22Rv1 (cell line): ENCODE measurements around the gene PRR23C.

Experiments used
- H3K27ac ChIP-seq: fragments of 450-650 bp; 2 replicates; pipeline ENCODE4 v1.5.1; 2017
- CTCF ChIP-seq: fragments of 450-650 bp; IDR thresholded peaks from 2 replicates; pipeline ENCODE4 v1.5.1; 2017; ENCODE audit warnings: mild to moderate bottlenecking
- ZFX ChIP-seq: fragments of 450-650 bp; IDR thresholded peaks from 2 replicates; pipeline ENCODE4 v1.6.1; 2017; ENCODE audit warnings: antibody characterized with exemption, borderline replicate concordance

Gene PRR23C

DNA sequence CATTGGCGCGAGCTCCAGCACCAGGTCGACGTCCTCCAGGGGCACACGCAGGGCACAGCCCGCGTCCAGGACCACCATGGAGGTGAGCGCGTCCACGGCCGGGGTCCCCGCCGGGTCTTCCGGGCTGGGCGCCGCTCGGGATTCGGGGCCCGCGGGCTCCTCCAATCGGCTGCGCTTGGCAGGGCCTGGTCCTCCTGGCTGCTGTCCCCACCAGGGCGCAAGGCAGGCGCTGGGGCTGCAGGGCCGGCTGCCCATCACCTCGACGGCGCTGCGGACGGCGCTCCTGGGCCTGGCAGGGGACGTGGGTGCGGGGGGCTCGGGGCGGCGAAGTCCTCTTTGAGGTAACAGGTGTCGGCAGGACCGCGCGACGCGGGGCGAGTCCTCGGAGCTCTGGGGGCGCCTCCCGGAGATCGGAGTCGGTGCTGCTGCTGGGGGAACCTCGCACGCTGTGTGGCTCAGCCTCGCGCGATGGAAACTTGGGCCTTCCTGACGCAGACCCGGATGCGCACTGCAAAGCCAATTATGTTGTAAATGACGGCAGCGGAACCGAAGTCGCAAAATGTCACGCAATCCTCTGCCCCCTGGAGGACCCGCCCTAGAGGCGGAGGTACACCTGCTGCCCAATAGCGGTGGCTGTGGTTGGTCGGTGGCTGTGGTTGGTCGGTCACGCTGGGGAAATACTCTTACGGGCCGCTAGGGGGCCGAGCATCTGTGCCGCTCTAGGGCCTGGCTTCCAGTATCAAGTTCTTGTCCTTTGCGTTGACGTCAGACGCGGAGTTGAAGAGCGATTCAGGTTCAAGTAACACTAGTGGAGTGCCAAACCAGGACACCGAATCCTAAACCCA is at the start of gene PRR23C:
PRR23C (minus strand) TSS at position 527 of the 845 bp plus-strand sequence; CDS start at position 255, 272 bp downstream.
- H3K27ac ChIP-seq, result no peak within 1 kb of the TSS
- peak; percentile 47 for TF ChIP-seq CTCF
- no peak for TF ChIP-seq ZFX

GRCh38 chr3:139093840-139094239 is 49.1 kb upstream of the PRR23C start:
- no peak overlapping the region for H3K27ac ChIP-seq
- TF ChIP-seq CTCF, result no peak
- TF ChIP-seq ZFX, result no peak

- no peak overlapping the region for H3K27ac ChIP-seq
- TF ChIP-seq CTCF (no peak), ZFX (no peak)
Observed at GRCh38 chr3:139088462-139089324, 44.0 kb upstream of the PRR23C start.

- H3K27ac ChIP-seq, result no peak overlapping the region
- TF ChIP-seq CTCF, result no peak
- no peak for TF ChIP-seq ZFX
Observed at GRCh38 chr3:139087621-139088020, 42.9 kb upstream of the PRR23C start.

DNA sequence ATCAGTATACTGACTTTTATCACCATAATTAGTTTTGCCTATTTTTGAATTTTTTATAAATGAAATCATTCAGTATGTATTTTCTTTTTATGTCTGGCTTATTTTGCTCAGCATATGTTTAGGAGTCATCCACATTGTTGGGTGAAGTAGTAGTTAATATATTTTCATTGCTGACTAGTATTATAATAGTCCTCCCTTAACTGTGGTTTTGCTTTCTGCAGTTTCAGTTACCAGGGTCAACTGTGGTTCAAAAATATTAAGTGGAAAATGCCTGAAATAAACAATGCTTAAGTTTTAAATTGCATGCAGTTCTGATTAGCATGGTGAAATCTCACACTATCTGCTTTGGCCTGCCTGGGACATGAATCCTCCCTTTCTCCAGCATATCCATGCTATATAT is 39.5 kb upstream of the PRR23C start:
- no peak for TF ChIP-seq ZFX
- no peak for TF ChIP-seq CTCF
- no peak overlapping the region for H3K27ac ChIP-seq

- TF ChIP-seq ZFX (no peak), CTCF (no peak)
- no peak overlapping the region for H3K27ac ChIP-seq
Observed at GRCh38 chr3:139074565-139075115, 29.9 kb upstream of the PRR23C start.

DNA sequence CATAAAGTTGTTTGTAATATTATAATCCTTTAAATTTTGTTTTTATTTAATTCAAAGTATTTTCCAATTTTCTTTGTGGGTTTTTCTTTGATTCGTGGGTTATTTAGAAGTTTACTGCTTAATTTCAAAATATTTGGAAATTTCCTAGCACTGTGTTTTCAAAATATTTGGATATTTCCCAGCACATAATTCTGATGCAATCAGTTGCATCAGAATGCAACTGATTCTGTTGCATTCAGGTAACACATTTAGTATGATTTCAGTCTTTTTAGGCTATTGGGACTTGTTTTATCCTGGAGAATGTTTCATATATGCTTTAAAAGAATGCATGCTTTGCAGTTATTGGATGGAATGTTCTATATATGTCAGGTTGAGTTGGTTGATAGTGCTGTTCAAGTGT is 18.2 kb upstream of the PRR23C start:
- no peak overlapping the region for H3K27ac ChIP-seq
- TF ChIP-seq ZFX (no peak), CTCF (no peak)
